IPS-18a (cell line): ENCODE measurements around the gene ISCA1.

ENCODE experiments used
- H3K27ac ChIP-seq: one replicate; pipeline ENCODE4 v1.5.1; 2013; ENCODE audit warnings: low read length
- H3K27me3 ChIP-seq: one replicate; pipeline ENCODE4 v1.6.1; 2013; ENCODE audit warnings: mild to moderate bottlenecking, low read length; ENCODE audit not compliant: control insufficient read depth, insufficient read depth
- H3K36me3 ChIP-seq: one replicate; pipeline ENCODE4 v1.6.1; 2013; ENCODE audit warnings: low read depth, low read length; ENCODE audit not compliant: control insufficient read depth
- H3K4me1 ChIP-seq: one replicate; pipeline ENCODE4 v1.6.1; 2013; ENCODE audit warnings: low read depth, low read length; ENCODE audit not compliant: control insufficient read depth
- H3K4me3 ChIP-seq: one replicate; pipeline ENCODE4 v1.5.1; 2013; ENCODE audit warnings: low read length
- H3K9ac ChIP-seq: one replicate; pipeline ENCODE4 v1.6.1; 2013; ENCODE audit warnings: mild to moderate bottlenecking, low read length, moderate library complexity
- H3K9me3 ChIP-seq: one replicate; pipeline ENCODE4 v1.6.1; 2013; ENCODE audit warnings: low read depth, low read length; ENCODE audit not compliant: control insufficient read depth

ISCA1 gene

DNA sequence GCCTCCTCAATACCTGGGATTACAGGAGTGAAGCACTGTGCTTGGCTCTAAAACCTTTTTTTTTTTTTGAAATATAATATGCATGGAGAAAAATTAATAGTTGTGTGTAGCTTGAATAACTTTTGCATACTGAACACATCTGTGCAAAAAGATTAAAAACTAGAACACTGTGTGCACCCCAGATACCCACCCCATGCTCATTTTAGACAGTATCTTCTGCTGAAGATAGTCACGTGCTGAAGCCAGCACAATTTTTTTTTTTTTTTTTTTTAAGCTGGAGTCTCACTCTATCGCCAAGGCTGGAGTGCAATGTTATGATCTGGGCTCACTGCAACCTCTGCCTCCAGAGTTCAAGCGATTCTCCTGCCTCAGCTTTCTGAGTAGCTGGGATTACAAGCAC, 62.7 kb downstream of the ISCA1 start:
- no peaks in the 10 kb centered on the region for H3K9me3 ChIP-seq
- H3K27me3 ChIP-seq = no peaks in the 10 kb centered on the region
- no peaks in the 10 kb centered on the region for H3K36me3 ChIP-seq
- H3K4me1 ChIP-seq = no peaks in the 10 kb centered on the region
- no peak overlapping the region for H3K27ac ChIP-seq
- no peak overlapping the region for H3K9ac ChIP-seq
- no peak overlapping the region for H3K4me3 ChIP-seq

GRCh38 chr9:86217076-86217755, 65.1 kb downstream of the ISCA1 start:
- H3K27ac ChIP-seq = no peak overlapping the region
- no peaks in the 10 kb centered on the region for H3K36me3 ChIP-seq
- H3K27me3 ChIP-seq = no peaks in the 10 kb centered on the region
- no peak overlapping the region for H3K9ac ChIP-seq
- H3K4me3 ChIP-seq = no peak overlapping the region
- no peaks in the 10 kb centered on the region for H3K4me1 ChIP-seq
- no peaks in the 10 kb centered on the region for H3K9me3 ChIP-seq
